K562 (cell line): Measurements from ENCODE around the gene ZSWIM2. TPM values are rescaled to one million over a fixed set of nuclear protein-coding genes. Genes with fewer than 3 reads are reported as not detected.

Source experiments
- CGGBP1 ChIP-seq: fragments of 250-450 bp; sonication (Bioruptor Pico); IDR thresholded peaks from 2 replicates; pipeline ENCODE4 v1.9.0; 2021; ENCODE audit warnings: mild to moderate bottlenecking
- CHD4 ChIP-seq: fragments of 200-600 bp; sonication (generic); IDR thresholded peaks from 3 replicates; pipeline ENCODE4 v1.6.1; 2012; ENCODE audit warnings: low read depth, mild to moderate bottlenecking, mixed read lengths, low read length, inconsistent platforms; ENCODE audit not compliant: insufficient read depth, insufficient replicate concordance, poor library complexity, severe bottlenecking
- CHD7 ChIP-seq: fragments of 200-600 bp; sonication (generic); IDR thresholded peaks from one replicate; pipeline ENCODE4 v1.6.1; 2012; ENCODE audit warnings: mild to moderate bottlenecking, low read depth, low read length, inconsistent platforms
- CREBBP ChIP-seq: IDR thresholded peaks from one replicate; pipeline ENCODE4 v1.6.1; 2012; ENCODE audit warnings: low read depth, mild to moderate bottlenecking, control low read depth, inconsistent platforms, low read length
- NCOR1 ChIP-seq: fragments of 450-650 bp; IDR thresholded peaks from 2 replicates; pipeline ENCODE4 v1.6.1; 2016; ENCODE audit warnings: mild to moderate bottlenecking, moderate library complexity
- SAP30 ChIP-seq: fragments of 200-600 bp; sonication (generic); IDR thresholded peaks from 2 replicates; pipeline ENCODE4 v1.6.1; 2012; ENCODE audit warnings: borderline replicate concordance, low read depth, mild to moderate bottlenecking, moderate library complexity, low read length, control low read depth, inconsistent platforms; ENCODE audit not compliant: insufficient read depth, poor library complexity, severe bottlenecking
- polyA plus RNA-seq, 8 experiments: library from polyadenylated mRNA; depleted of rRNA in 4 of 8; stranded (reverse) in 5 of 8; unstranded in 3 of 8; fragments of >200 nt; fragmentation: Nextera tagmentation in 2 of 8; fragmentation: Illumina TruSeq in 1 of 8; extraction: Ambion mirVana in 2 of 8; extraction: Trizol in 1 of 8; gene quantifications; 2 replicates each; pipeline versions ENCODE4 v1.2.1 to v1.2.3, GENCODE V29; 2011 to 2014; ENCODE audit warnings: inconsistent platforms in 1 of 8, missing spikeins in 1 of 8
- total RNA-seq, 7 experiments: library from RNA; depleted of rRNA in 6 of 7; stranded (reverse); fragments of >200 nt in 6 of 7; fragmentation: Illumina TruSeq in 2 of 7; extraction: Trizol in 2 of 7; gene quantifications; 2 replicates each; pipeline versions ENCODE4 v1.2.1 to v1.2.3, GENCODE V29; 2011 to 2021; ENCODE audit warnings: low replicate concordance in 1 of 7

Gene ZSWIM2
- total and polyA plus RNA-seq, 9 of the 15 experiments (the other 6 are each of a cell fraction or from before 2014, with no cell fraction given): not detected

DNA sequence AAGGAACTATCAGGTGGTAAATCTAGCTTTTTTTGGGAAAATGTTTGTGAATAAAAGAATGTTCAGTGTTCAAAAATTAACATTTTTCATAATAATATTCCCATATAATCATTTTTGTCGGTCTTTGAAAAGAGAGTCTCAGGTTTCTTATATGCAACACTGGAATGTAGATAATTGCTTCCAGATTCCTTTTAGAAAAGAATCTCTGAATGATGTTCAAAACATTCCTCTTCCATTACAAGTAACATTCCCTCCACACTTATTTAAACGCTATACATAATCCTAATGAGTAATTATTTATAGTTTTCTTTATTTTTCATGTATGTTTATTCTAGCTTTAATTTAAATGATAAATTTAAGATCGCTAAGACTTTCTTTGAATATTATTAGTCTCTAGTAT is 7.0 kb downstream of the ZSWIM2 start (continued):
- no peak for TF ChIP-seq CHD7
- no peak for TF ChIP-seq CHD4
- TF ChIP-seq CGGBP1 (CRISPR knock-in tag): no peak
- no peak for TF ChIP-seq NCOR1
- no peak for TF ChIP-seq CREBBP
- TF ChIP-seq SAP30: no peak
